ENCODE measurements around the gene PKLR. TPM values are rescaled to one million over a fixed set of nuclear protein-coding genes. Genes with fewer than 3 reads are reported as not detected.

PKLR gene
- total RNA-seq, 2 experiments from 2014 or later = not detected

- POLR2A ChIA-PET = interaction anchor here (0.7 to 5.2 kb wide), 20 partner anchors 13 to 286 kb away, joined by 3 to 36 read pairs (median 4); partner anchors contain the start of genes ASH1L, CLK2, ENTREP3 and FDPS
- H3K9me3 Mint-ChIP-seq = no peaks in the 10 kb centered on the region
- H3K4me1 Mint-ChIP-seq = peaks cover 45% of the 10 kb centered on the region
- peak overlapping the region; percentile 90 for H3K4me3 Mint-ChIP-seq
- DNase-seq (peak; percentile 96), ATAC-seq (ENCODE audit: low read depth) (peak; percentile 49)
- no peaks in the 10 kb centered on the region for H3K27me3 Mint-ChIP-seq
- peak overlapping the region; percentile 67 for H3K27ac Mint-ChIP-seq
- peaks cover 17% of the 10 kb centered on the region for H3K36me3 Mint-ChIP-seq
These were observed 21.9 kb upstream of the PKLR start for GRCh38 chr1:155322953-155323728.

- Mint-ChIP-seq H3K4me1 (peaks cover 42% of the 10 kb centered on the region), H3K27me3 (no peaks in the 10 kb centered on the region), H3K9me3 (no peaks in the 10 kb centered on the region), H3K36me3 (peaks cover 17% of the 10 kb centered on the region), H3K27ac (no peak overlapping the region), H3K4me3 (peak overlapping the region; percentile 90)
- DNase-seq = no peak
- POLR2A ChIA-PET = interaction anchor here (0.5 to 5.2 kb wide), 11 partner anchors 11 to 128 kb away, joined by 3 to 36 read pairs (median 4); partner anchors contain the start of genes FDPS and SCAMP3
- ATAC-seq (ENCODE audit: low read depth) = no peak
These were observed 21.3 kb upstream of the PKLR start for GRCh38 chr1:155322571-155322952.

- Mint-ChIP-seq H3K27ac (peak overlapping the region; percentile 51), H3K27me3 (no peaks in the 10 kb centered on the region)
- POLR2A ChIA-PET = interaction anchor here (0.5 to 5.2 kb wide), 10 partner anchors 11 to 241 kb away, joined by 3 to 36 read pairs (median 4); partner anchors contain the start of genes ASH1L, FDPS and SCAMP3
These were observed 20.6 kb upstream of the PKLR start for GRCh38 chr1:155321639-155322503.

GRCh38 chr1:155320661-155321617 lies 19.7 kb upstream of the PKLR start, which contains the start of gene RUSC1:
TSS of gene RUSC1 (plus strand) at chr1:155320894. CDS start at chr1:155321774, 880 bp downstream.
- H3K4me3 Mint-ChIP-seq = peak within 1 kb of the TSS; percentile 66
- H3K4me1 Mint-ChIP-seq = peaks cover 43% of the 10 kb centered on the region
- H3K9me3 Mint-ChIP-seq = no peaks in the 10 kb centered on the region
- peak; percentile 84 for DNase-seq
- H3K36me3 Mint-ChIP-seq = peaks cover 17% of the 10 kb centered on the region
- POLR2A ChIA-PET = interaction anchor here (0.6 to 5.2 kb wide), 8 partner anchors 10 to 242 kb away, joined by 3 to 36 read pairs (median 4); partner anchors contain the start of genes ASH1L, ENTREP3 and FDPS
- H3K27me3 Mint-ChIP-seq = no peaks in the 10 kb centered on the region
- ATAC-seq (ENCODE audit: low read depth) = peak; percentile 23
- peak within 1 kb of the TSS; percentile 8 for H3K27ac Mint-ChIP-seq

More at GRCh38 chr1:155321639-155322503, 20.6 kb upstream of the PKLR start:
- H3K36me3 Mint-ChIP-seq = peaks cover 17% of the 10 kb centered on the region
- peak overlapping the region; percentile 90 for H3K4me3 Mint-ChIP-seq
- H3K9me3 Mint-ChIP-seq = no peaks in the 10 kb centered on the region
- no peak for DNase-seq
- no peak for ATAC-seq (ENCODE audit: low read depth)
- peaks cover 44% of the 10 kb centered on the region for H3K4me1 Mint-ChIP-seq

GRCh38 chr1:155320252-155320651 lies 19.0 kb upstream of the PKLR start:
- Mint-ChIP-seq H3K4me1 (peaks cover 38% of the 10 kb centered on the region), H3K4me3 (peak overlapping the region; percentile 66), H3K27ac (peak overlapping the region; percentile 8), H3K27me3 (no peaks in the 10 kb centered on the region), H3K9me3 (no peaks in the 10 kb centered on the region), H3K36me3 (peaks cover 17% of the 10 kb centered on the region)
- no peak for ATAC-seq (ENCODE audit: low read depth)
- DNase-seq = no peak
- POLR2A ChIA-PET = interaction anchor here (0.6 to 5.2 kb wide), 5 partner anchors 10 to 69 kb away, joined by 3 to 22 read pairs (median 4); partner anchors contain the start of genes ENTREP3 and FDPS

GRCh38 chr1:155319536-155319935 lies 18.3 kb upstream of the PKLR start:
- H3K4me3 Mint-ChIP-seq = no peak overlapping the region
- no peaks in the 10 kb centered on the region for H3K27me3 Mint-ChIP-seq
- no peak overlapping the region for H3K27ac Mint-ChIP-seq
- POLR2A ChIA-PET = interaction anchor here (1.6 kb wide), 1 partner anchor 68 kb away, joined by 6 read pairs; no protein-coding TSS in a partner anchor
- DNase-seq (no peak), ATAC-seq (ENCODE audit: low read depth) (no peak)
- peaks cover 38% of the 10 kb centered on the region for H3K4me1 Mint-ChIP-seq
- no peaks in the 10 kb centered on the region for H3K9me3 Mint-ChIP-seq
- peaks cover 19% of the 10 kb centered on the region for H3K36me3 Mint-ChIP-seq

GRCh38 chr1:155318082-155318481 lies 16.8 kb upstream of the PKLR start:
- H3K27ac Mint-ChIP-seq = no peak overlapping the region
- H3K9me3 Mint-ChIP-seq = no peaks in the 10 kb centered on the region
- peaks cover 25% of the 10 kb centered on the region for H3K36me3 Mint-ChIP-seq
- no peak for DNase-seq
- ATAC-seq (ENCODE audit: low read depth) = no peak
- H3K4me1 Mint-ChIP-seq = peaks cover 42% of the 10 kb centered on the region
- H3K27me3 Mint-ChIP-seq = no peaks in the 10 kb centered on the region
- no peak overlapping the region for H3K4me3 Mint-ChIP-seq
- POLR2A ChIA-PET = interaction anchor here (0.9 to 1.7 kb wide), 2 partner anchors 45 to 56 kb away, joined by 4 to 5 read pairs; partner anchors contain the start of genes CLK2 and SCAMP3

- Mint-ChIP-seq H3K9me3 (no peaks in the 10 kb centered on the region), H3K36me3 (peaks cover 35% of the 10 kb centered on the region), H3K27me3 (no peaks in the 10 kb centered on the region), H3K4me1 (peaks cover 41% of the 10 kb centered on the region), H3K4me3 (no peak overlapping the region), H3K27ac (no peak overlapping the region)
- POLR2A ChIA-PET = interaction anchor here (1.7 kb wide), 1 partner anchor 55 kb away, joined by 5 read pairs; the partner anchor contains the start of gene SCAMP3
- DNase-seq (no peak), ATAC-seq (ENCODE audit: low read depth) (no peak)
These were observed 15.7 kb upstream of the PKLR start for GRCh38 chr1:155316922-155317321.

GRCh38 chr1:155313261-155313660 lies 12.0 kb upstream of the PKLR start:
- POLR2A ChIA-PET = no interaction called here
- Mint-ChIP-seq H3K4me3 (no peak overlapping the region), H3K4me1 (peaks cover 31% of the 10 kb centered on the region), H3K27me3 (no peaks in the 10 kb centered on the region), H3K36me3 (peaks cover 32% of the 10 kb centered on the region), H3K9me3 (no peaks in the 10 kb centered on the region), H3K27ac (no peak overlapping the region)
- DNase-seq (no peak), ATAC-seq (ENCODE audit: low read depth) (no peak)

- Mint-ChIP-seq H3K9me3 (no peaks in the 10 kb centered on the region), H3K4me1 (peaks cover 26% of the 10 kb centered on the region)
- POLR2A ChIA-PET = interaction anchor here (0.6 to 2.1 kb wide), 2 partner anchors 14 to 52 kb away, joined by 3 to 6 read pairs; no protein-coding TSS in a partner anchor
These were observed 8.3 kb upstream of the PKLR start for GRCh38 chr1:155309423-155310021.

GRCh38 chr1:155308493-155309422 lies 7.5 kb upstream of the PKLR start, which contains the start of gene FDPS:
TSS of gene FDPS (plus strand) at chr1:155308866. CDS start at chr1:155309790, 924 bp downstream.
- Mint-ChIP-seq H3K27ac (peak within 1 kb of the TSS; percentile 99), H3K27me3 (peaks cover 2% of the 10 kb centered on the region), H3K9me3 (no peaks in the 10 kb centered on the region), H3K36me3 (peaks cover 28% of the 10 kb centered on the region), H3K4me1 (peaks cover 26% of the 10 kb centered on the region), H3K4me3 (peak within 1 kb of the TSS; percentile 98)
- DNase-seq = peak; percentile 91
- POLR2A ChIA-PET = interaction anchor here (0.6 to 2.1 kb wide), 9 partner anchors 14 to 136 kb away, joined by 3 to 22 read pairs (median 6); partner anchors contain the start of genes CLK2, KRTCAP2, RUSC1 and SCAMP3
- peak; percentile 100 for ATAC-seq (ENCODE audit: low read depth)

More at GRCh38 chr1:155309423-155310021, 8.3 kb upstream of the PKLR start:
- ATAC-seq (ENCODE audit: low read depth) = no peak
- peak overlapping the region; percentile 99 for H3K27ac Mint-ChIP-seq
- H3K27me3 Mint-ChIP-seq = no peaks in the 10 kb centered on the region
- H3K36me3 Mint-ChIP-seq = peaks cover 28% of the 10 kb centered on the region
- H3K4me3 Mint-ChIP-seq = peak overlapping the region; percentile 98
- DNase-seq = no peak
